Head of caudate nucleus (tissue), 42 donors: ENCODE measurements around the gene COQ9.
"Not testable (repeated sequence)": the region's sequence is repeated elsewhere in the genome, so short reads cannot be mapped to it uniquely, and the experiment has no call there.

Experiments
- DNase-seq, 42 donors: peaks; one replicate each; pipeline versions ENCODE4 v3.0.0 to v3.0.0-alpha.2; 2020 to 2021; ENCODE audit warnings: mixed read lengths in 7 of 42
- intact Hi-C: fragments of 100-400 bp; cut with DNase I; formaldehyde crosslinking; loops from one replicate; pipeline ENCODE4 v1.15.0; 2022

Gene COQ9

GRCh38 chr16:57447186-57447962 lies at the start of gene COQ9, which contains the start of gene CIAPIN1:
TSS of gene COQ9 (plus strand) at chr16:57447479. CDS start at chr16:57447506, 27 bp downstream.
TSS of gene CIAPIN1 (minus strand) at chr16:57447385. CDS start at chr16:57440928, 6,457 bp downstream.
- intact Hi-C loops = no loop called here
- peak; percentile 80 to 96 (median 92) for DNase-seq

- not testable (repeated sequence) for DNase-seq
Measured at GRCh38 chr16:57397493-57397892, 49.8 kb upstream of the COQ9 start.

GRCh38 chr16:57401943-57402640 lies 45.2 kb upstream of the COQ9 start:
- intact Hi-C loops = no loop called here

More at GRCh38 chr16:57397493-57397892, 49.8 kb upstream of the COQ9 start:
- intact Hi-C loops = not testable (repeated sequence)

GRCh38 chr16:57403965-57404817 lies 43.1 kb upstream of the COQ9 start, which contains the start of gene CCL17:
TSS of gene CCL17 (plus strand) at chr16:57404767. CDS start at chr16:57413933, 9,166 bp downstream.
- intact Hi-C loops = no loop called here

More at GRCh38 chr16:57401943-57402640, 45.2 kb upstream of the COQ9 start:
- DNase-seq = no peak

GRCh38 chr16:57405097-57405496 lies 42.2 kb upstream of the COQ9 start:
- intact Hi-C loops = no loop called here
- peak in 1 of 42 donors; percentile 18 for DNase-seq

More at GRCh38 chr16:57403965-57404817, 43.1 kb upstream of the COQ9 start, which contains the start of gene CCL17:
- peak in 1 of 42 donors; percentile 13 for DNase-seq

GRCh38 chr16:57406881-57407280 lies 40.4 kb upstream of the COQ9 start:
- intact Hi-C loops = no loop called here
- DNase-seq = peak in 1 of 42 donors; percentile 5

- DNase-seq = no peak
- intact Hi-C loops = no loop called here
Measured at GRCh38 chr16:57407521-57408353, 39.5 kb upstream of the COQ9 start.

GRCh38 chr16:57409065-57409464 lies 38.2 kb upstream of the COQ9 start:
- intact Hi-C loops = no loop called here
- DNase-seq = peak in 1 of 42 donors; percentile 24

- DNase-seq = no peak
- intact Hi-C loops = no loop called here
Measured at GRCh38 chr16:57409870-57410587, 37.2 kb upstream of the COQ9 start.

- intact Hi-C loops = no loop called here
Measured at GRCh38 chr16:57411362-57411976, 35.8 kb upstream of the COQ9 start.

GRCh38 chr16:57412584-57412983 lies 34.7 kb upstream of the COQ9 start:
- intact Hi-C loops = no loop called here
- DNase-seq = no peak

More at GRCh38 chr16:57411362-57411976, 35.8 kb upstream of the COQ9 start:
- no peak for DNase-seq

- peak in 1 of 42 donors; percentile 33 for DNase-seq
- intact Hi-C loops = no loop called here
Measured at GRCh38 chr16:57413301-57413730, 34.0 kb upstream of the COQ9 start.

- intact Hi-C loops = no loop called here
- DNase-seq = no peak
Measured at GRCh38 chr16:57413733-57414132, 33.5 kb upstream of the COQ9 start.

GRCh38 chr16:57416084-57416483 lies 31.2 kb upstream of the COQ9 start:
- no peak for DNase-seq
- intact Hi-C loops = no loop called here

- intact Hi-C loops = no loop called here
- peak in 1 of 42 donors; percentile 33 for DNase-seq
Measured at GRCh38 chr16:57419506-57419905, 27.8 kb upstream of the COQ9 start.

GRCh38 chr16:57422026-57422944 lies 25.0 kb upstream of the COQ9 start:
- intact Hi-C loops = no loop called here
- DNase-seq = peak in 20 of 42 donors; percentile 33 to 77 (median 49)
